ENCODE data around the gene ADGRE1. TPM values are rescaled to one million over a fixed set of nuclear protein-coding genes. Genes with fewer than 3 reads are reported as not detected.
A peak's percentile ranks its signal among the peaks of the same experiment; 100 is the strongest.
"Not testable (repeated sequence)": the region's sequence is repeated elsewhere in the genome, so short reads cannot be mapped to it uniquely, and the experiment has no call there.

ADGRE1 gene
- 0.79 and 0.89 TPM in 2 replicates for total RNA-seq (2014; rRNA removed; shearing (Covaris generic))

- DNase-seq (ENCODE audit: low read depth): no peak
These were observed at the start of gene ADGRE1 for GRCh38 chr19:6887316-6887715. TSS of gene ADGRE1 (plus strand) at chr19:6887579. CDS start at chr19:6887609, 30 bp downstream.

GRCh38 chr19:6838062-6838655 lies 49.2 kb upstream of the ADGRE1 start:
- DNase-seq (ENCODE audit: low read depth): no peak

GRCh38 chr19:6842871-6843607 lies 44.3 kb upstream of the ADGRE1 start:
- no peak for DNase-seq (ENCODE audit: low read depth)

GRCh38 chr19:6847828-6848200 lies 39.6 kb upstream of the ADGRE1 start:
- no peak for DNase-seq (ENCODE audit: low read depth)

GRCh38 chr19:6848986-6849385 lies 38.4 kb upstream of the ADGRE1 start:
- DNase-seq (ENCODE audit: low read depth): no peak

GRCh38 chr19:6849876-6850275 lies 37.5 kb upstream of the ADGRE1 start:
- no peak for DNase-seq (ENCODE audit: low read depth)

- DNase-seq (ENCODE audit: low read depth): no peak
These were observed 36.0 kb upstream of the ADGRE1 start for GRCh38 chr19:6851359-6851758.

- no peak for DNase-seq (ENCODE audit: low read depth)
These were observed 35.4 kb upstream of the ADGRE1 start for GRCh38 chr19:6852001-6852400.

GRCh38 chr19:6853868-6854267 lies 33.5 kb upstream of the ADGRE1 start:
- no peak for DNase-seq (ENCODE audit: low read depth)

GRCh38 chr19:6854758-6855157 lies 32.6 kb upstream of the ADGRE1 start:
- DNase-seq (ENCODE audit: low read depth): no peak

- DNase-seq (ENCODE audit: low read depth): no peak
These were observed 30.5 kb upstream of the ADGRE1 start for GRCh38 chr19:6856749-6857372.

GRCh38 chr19:6861683-6862286 lies 25.6 kb upstream of the ADGRE1 start:
- peak; percentile 15 for DNase-seq (ENCODE audit: low read depth)

GRCh38 chr19:6862673-6863078 lies 24.7 kb upstream of the ADGRE1 start:
- peak; percentile 69 for DNase-seq (ENCODE audit: low read depth)

GRCh38 chr19:6864325-6864940 lies 22.9 kb upstream of the ADGRE1 start:
- DNase-seq (ENCODE audit: low read depth): no peak

GRCh38 chr19:6865849-6866248 lies 21.5 kb upstream of the ADGRE1 start:
- DNase-seq (ENCODE audit: low read depth): no peak

GRCh38 chr19:6866741-6867151 lies 20.6 kb upstream of the ADGRE1 start:
- peak; percentile 15 for DNase-seq (ENCODE audit: low read depth)

- DNase-seq (ENCODE audit: low read depth): no peak
These were observed 19.0 kb upstream of the ADGRE1 start for GRCh38 chr19:6868351-6868750.

- DNase-seq (ENCODE audit: low read depth): not testable (repeated sequence)
These were observed 18.1 kb upstream of the ADGRE1 start for GRCh38 chr19:6869151-6869882.

GRCh38 chr19:6873708-6874431 lies 13.5 kb upstream of the ADGRE1 start:
- no peak for DNase-seq (ENCODE audit: low read depth)

- no peak for DNase-seq (ENCODE audit: low read depth)
These were observed 12.2 kb upstream of the ADGRE1 start for GRCh38 chr19:6875218-6875617.

GRCh38 chr19:6876748-6877147 lies 10.6 kb upstream of the ADGRE1 start:
- DNase-seq (ENCODE audit: low read depth): no peak
